HG03342 (cell line): ENCODE data around the gene NRF1.
"Not testable (repeated sequence)": the region's sequence is repeated elsewhere in the genome, so short reads cannot be mapped to it uniquely, and the experiment has no call there.

Experiments
- ATAC-seq: cut with Tn5 transposase; IDR thresholded peaks from one replicate; pipeline ENCODE4 v1.9.1; 2021; ENCODE audit warnings: mild to moderate bottlenecking, moderate library complexity; ENCODE audit not compliant: unreplicated experiment

NRF1 gene

DNA sequence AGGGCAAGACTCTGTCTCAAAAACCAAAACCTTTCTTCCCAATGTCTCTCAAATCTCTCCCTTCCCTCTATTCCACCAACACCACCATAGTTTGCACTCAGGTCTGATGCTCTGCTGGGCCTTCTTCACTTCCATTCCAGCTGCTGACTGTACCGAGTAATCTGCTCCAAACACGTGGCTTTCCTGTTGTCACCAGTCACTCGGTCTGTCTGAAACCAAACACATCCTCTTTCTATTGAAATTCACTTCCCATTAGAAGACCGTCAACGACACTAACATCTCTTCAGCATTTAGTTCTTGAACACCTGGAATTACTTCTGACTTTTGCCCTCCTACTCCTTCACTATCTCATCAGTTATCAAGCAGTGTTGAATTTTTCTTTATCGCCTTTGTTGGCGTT, 4.7 kb upstream of the NRF1 start:
- ATAC-seq, result no peak

DNA sequence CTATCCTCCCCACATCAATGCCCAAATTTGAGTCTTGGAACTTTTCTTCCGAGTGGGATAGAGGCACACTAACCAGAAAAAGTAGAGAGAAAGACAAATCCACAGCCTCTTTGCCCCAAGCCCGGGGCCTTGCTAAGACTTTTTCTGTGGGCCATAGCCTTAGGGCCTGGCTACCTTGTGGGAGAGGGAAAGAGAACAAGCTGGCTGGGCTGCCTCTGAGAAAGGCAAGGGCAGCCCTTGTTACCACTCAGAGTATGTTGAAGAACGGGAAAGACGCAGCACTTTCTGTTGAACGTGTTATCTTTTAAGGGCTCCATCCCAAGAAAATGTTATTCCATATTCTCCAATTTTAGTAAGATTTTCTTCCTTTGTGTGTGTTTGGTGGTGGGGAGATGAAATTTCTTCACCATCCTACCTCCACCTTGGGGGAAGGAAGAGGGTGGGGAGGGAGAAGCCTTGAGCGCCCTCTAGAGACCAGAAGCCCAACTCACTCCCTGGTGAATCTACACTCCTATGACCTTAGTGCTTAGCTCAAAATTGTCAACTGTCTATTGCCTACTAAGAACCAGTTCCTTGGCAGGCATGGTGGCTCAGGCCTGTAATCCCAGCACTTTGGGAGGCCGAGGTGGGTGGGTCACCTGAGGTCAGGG, 3.9 kb upstream of the NRF1 start:
- no peak for ATAC-seq

DNA sequence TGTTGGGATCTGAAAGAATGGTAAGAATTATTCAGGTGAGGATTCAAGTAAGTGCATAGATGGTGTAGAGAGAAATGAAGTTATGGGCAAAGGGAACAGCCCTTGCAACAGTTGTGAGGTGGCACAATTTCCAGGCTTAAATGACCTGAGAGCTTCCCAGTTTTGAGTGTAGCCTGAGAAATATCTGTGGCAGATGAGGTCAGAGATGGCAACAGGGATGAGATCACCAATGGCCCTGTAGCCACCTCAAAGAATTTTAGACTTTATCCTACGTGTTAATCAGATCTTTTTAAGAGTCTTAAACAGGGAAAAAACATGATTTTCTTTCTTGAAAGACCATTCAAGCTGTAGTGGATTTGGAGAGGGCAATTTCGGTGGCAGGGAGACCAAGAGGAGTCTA, 1.9 kb upstream of the NRF1 start:
- no peak for ATAC-seq

DNA sequence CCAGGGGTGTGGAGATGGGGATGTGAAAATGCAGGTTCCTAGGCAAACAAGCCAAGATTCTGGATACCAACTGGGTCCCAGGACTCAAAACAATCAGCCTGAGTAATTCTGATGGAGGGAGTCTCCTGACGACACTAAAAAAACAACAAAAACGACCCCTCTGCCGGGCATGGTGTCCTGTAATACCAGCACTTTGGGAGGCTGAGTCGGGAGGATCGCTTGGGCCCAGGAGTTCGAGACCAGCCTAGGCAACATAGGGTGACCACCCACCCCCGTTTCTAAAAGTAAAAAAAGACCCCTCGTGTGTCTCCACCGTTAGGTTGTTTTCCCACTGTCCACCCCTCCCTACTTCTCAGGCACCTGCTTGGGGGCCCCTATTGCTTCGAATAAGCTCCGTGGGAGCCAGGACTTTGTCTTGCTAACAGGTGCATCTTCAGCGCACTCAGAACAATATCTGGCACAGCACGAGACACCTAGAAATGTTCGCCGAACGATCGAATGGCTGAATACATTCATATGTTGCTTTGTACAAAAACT, 743 bp upstream of the NRF1 start:
- no peak for ATAC-seq

DNA sequence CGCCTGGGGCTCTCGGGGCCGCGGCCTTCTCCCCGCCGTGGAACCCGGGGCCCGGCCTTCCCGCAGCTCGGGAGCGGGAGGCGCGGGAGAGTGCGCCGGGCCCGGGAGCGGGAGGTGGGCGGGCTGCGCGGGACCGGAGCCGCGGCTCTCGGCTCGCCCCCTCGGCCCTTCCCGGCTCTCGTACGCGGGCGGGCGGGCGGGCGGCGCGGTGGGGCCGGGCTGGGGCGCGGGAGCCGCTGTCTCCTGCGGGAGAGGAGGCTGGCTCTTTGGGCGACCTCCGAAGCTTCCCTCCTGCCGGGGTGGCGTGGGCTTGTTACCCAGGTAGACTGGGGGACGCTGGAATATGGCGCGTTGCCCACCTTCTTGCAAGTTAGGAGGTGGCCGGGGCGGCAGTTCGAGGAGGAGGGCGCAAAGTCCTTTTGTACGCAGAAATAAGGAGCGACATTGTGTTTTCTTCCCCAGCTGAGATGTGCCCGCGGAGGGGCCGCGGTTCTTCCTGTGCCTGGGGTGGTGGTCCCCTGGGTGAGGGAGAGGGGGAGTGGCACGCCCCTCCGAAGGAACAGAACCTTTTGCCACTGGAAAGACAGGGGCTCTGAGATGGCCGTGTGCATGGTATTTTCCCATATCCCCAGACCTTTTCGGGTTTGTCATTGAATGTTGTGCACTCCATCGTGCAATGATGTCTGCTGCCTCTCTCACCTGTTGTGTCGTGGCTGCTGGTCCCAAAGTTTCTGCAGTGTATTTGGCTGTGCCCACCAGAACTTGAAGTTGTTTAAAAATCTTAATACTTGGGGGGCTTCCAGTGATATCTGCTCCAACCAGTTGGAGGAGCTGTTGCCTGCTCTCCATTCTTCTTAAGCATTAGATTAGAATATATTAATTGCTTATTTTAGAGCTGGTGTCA, 844 bp downstream of the NRF1 start:
- ATAC-seq, result peak; percentile 21

DNA sequence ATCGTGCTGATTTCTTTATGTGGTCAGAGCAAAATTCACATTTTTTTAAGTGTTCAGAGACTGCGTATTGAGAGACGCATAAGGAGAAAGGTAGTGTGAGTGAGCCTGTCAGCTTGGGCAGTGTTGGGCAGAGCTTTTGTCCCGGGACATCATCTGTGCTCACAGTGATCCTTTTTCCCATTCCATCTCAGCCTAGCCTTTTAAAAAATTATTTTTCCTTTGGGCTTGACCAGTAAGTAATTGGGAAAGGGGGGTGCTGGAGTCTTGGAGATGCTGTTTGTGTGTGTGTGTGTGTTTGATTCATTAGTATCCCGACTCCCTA, 1.5 kb downstream of the NRF1 start:
- ATAC-seq, result no peak

DNA sequence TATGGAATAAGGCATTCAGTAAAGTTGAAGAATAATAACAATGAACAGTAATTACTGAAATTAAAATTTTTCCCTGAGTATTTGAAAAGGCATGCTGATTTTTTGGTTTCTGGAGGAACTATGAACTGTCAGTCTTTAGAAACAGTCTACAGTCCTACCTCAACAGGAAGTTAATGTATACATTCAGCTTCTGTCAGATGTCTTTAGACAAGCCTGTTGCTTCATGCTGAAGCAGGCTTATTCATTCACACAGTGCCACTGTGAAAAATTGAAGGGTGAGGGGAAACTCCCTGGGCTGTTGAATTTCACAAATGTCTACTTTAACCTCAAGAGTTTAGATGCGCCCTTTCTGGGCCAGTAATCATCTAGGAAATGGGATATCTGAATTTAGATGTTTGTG, 3.5 kb downstream of the NRF1 start:
- no peak for ATAC-seq

DNA sequence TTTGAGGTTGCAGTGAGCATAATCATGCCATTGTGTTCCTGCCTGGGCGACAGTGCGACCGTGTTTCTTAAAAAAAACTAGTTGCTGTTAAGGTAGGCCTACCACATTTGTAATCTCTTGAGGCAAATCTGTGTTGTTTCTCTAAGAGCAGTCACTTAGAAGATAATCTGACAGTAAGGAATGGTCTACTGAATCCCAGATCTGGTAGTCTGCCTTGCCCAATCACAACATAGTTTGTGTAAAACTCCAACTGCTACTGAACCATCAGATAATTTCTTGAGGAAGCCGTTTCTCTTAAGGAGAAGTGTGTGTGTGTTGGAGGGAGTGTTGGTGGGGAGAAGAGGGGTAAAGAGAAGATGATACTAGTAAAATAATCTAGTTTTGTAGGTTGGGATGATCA, 5.0 kb downstream of the NRF1 start:
- no peak for ATAC-seq

DNA sequence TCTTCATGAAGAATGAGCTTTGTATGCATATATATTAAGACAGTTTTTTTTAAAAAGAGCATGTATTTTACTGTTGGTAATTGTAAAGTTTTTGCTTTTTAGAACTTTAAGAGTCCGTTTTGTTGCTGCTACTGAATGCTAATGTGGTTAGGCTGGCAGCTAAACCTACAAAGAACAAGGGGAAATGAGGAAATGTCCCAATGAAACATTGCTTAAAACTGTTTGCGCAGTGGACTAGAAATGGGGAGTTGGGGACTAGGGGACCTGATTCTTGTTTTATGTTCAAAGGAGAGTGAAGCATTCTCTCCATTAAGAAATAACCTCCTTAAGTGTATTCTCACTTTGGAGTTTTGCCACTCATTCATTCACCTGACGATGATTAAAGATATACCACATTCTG, 5.7 kb downstream of the NRF1 start:
- ATAC-seq, result no peak

DNA sequence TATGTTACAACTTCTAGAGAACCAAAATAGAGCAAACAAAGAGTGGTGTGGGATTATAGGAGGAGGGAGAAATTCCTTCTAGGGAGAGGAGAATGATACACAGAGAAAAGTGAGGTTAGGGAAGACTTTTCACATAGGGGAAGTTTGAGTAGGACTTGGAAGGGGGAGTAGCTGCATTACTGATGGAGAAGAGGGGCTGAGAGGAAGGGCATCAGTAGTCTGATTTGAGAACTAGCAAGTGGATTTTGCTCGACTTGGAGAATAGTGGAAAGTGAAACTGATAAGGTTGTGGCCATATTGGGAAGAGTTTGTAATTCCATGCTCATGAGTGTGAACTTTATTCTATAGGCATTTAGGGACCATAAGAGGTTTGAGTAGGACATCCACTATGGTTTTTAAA, 6.1 kb downstream of the NRF1 start:
- ATAC-seq, result no peak

DNA sequence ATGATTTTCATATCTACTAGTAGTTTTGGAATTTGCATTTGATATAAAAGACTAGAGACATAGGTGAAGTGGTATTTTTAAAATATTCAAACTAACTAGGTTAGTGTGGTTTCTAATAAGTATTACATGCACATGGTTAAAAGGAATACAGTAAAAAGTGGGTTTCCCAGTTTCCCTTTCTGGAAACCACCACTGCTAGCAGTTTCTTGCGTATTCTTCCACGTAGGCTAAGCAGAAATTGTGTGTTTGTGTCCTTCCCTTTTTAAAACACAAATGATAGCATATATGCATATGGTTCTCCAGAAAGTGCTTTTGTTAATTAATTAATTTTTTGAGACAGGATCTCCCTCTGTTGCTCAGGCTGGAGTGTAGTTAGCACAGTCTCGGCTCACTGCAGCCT, 15.4 kb downstream of the NRF1 start:
- no peak for ATAC-seq

DNA sequence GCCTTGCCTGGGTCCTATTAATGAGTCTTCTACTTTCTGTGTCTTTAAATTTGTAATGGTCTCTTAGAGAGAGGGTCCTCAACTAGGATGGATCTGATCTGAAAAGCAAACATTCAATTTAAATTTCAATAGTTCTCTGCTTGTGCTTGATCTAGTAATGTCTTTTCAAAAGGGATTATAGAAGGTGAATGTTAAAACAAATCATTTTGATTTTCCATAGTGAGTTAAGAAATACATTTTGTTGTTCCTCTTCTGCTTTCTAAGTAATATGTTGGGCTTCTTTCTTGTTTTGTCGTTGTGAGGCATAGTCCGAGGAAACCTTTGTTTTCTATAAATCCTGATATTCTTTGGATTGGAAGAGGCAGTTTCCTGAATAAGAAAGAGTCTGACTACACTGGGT, 18.8 kb downstream of the NRF1 start:
- no peak for ATAC-seq

DNA sequence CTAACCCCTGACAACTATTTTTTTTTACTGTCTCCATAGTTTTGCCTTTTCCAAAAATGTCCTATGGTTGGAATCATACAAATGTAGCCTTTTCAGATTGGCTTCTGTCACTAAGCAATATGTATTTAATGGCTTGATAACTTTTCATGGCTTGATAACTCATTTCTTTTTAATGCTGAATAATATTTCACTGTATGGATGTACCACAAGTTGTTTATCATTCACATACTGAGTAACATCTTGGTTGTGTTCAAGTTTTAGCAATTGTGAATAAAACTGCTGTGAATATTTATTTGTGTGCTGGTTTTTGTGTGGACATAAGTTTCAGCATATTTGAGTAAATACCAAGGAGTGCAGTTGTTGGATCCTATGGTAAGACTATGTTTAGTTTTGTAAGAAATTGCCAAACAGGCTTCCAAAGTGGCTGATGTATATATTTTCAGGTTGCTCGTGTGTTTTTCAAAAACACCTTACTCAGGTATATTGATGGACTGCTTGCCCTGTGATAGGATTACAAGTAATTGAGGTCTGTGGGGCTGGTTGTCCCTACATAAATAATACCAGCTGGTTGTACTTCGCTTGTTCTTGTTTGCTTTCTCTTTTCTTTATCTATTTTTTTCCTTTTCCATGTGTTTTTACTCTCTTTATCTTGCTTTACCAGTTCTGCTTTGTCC, 23.0 kb downstream of the NRF1 start:
- ATAC-seq, result no peak

DNA sequence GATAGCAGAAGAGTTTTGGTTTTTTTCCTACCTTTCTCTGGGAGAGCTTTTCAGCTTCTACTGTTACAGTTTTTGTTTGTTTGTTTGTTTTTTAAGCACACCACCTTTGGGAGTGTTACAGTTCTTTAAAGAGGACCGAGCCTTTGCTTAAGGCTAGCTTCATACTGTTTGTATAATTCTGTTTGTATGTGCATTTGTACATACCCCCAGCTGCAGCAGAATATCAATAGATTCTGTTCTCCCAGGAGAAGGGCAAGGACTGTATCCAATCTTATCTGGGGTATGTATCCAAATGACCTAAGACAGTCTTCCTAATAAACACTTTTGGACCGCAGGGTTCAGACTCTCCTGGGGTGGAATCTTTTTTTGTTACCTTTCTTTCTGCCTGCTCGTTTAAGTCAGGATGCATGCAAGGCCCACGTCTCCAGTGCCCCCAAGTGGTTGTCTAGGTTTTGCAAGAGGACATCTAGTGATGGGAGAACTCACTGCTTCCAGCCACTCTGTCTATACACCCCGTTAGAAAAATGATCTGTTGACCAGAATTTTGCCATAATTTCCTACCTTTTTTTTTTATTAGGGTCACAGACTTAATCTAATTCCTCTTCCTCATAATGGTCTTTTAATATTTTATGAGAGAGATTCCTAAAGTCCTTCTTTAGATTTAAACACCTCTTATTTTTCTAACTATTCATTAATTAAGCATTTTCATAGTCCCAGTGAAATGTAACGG, 23.9 kb downstream of the NRF1 start:
- peak; percentile 82 for ATAC-seq

DNA sequence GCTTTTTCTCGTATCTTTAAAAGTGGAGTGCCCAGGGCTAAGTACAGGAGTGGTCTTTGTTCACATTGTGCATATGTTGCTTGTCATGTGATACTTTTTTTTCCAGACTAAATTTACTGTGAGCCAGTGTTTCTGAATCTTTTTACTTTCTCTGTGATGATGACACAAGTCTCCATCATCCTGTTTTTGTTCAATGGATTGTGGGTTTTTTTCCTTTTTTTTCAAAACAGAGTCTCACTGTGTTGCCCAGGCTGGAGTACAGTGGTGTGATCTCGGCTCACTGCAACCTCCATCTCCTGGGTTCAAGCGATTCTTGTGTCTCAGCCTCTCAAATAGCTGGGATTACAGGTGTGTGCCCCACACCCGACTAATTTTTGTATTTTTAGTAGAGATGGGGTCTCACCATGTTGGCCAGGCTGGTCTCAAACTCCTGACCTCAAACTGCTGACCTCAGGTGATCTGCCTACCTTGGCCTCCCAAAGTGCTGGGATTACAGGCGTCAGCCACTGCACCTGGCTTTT, 24.6 kb downstream of the NRF1 start:
- ATAC-seq, result not testable (repeated sequence)

DNA sequence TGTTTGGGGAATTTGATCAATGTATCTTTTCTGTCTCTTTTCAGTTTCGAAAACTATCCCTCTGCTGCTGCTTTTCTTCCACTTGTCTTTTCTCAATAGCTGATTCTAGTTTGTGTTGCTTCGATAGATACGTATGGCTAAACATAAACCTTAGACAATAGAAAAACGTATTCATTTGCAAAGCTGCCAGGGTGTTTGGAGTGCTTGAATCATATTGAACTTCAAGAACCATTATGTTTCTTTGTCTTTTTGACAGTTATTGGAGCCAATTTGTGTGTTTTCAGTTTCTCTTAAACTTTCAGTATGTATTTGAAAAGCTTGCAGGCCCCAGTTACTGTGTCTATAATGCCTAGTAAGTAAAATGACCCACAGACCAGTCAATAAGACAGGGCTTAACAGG, 25.1 kb downstream of the NRF1 start:
- no peak for ATAC-seq

DNA sequence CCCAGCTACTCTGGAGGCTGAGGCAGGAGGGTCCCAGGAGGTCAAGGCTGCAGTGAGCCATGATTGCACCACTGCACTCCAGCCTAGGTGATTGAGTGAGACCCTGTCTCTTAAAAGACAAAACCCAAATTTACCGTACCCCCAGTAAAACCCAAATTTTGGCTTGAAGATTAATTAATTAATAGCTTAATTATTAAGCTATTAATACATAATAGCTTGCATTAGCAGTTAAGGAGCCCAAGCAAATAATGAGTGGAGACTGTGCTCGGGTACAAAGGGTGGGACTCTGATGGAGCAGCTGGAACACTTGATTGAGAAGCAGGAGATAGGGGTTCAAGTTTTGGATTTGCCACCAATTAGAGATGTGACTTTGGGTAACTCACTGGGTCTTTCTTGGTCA, 28.9 kb downstream of the NRF1 start:
- ATAC-seq, result no peak

DNA sequence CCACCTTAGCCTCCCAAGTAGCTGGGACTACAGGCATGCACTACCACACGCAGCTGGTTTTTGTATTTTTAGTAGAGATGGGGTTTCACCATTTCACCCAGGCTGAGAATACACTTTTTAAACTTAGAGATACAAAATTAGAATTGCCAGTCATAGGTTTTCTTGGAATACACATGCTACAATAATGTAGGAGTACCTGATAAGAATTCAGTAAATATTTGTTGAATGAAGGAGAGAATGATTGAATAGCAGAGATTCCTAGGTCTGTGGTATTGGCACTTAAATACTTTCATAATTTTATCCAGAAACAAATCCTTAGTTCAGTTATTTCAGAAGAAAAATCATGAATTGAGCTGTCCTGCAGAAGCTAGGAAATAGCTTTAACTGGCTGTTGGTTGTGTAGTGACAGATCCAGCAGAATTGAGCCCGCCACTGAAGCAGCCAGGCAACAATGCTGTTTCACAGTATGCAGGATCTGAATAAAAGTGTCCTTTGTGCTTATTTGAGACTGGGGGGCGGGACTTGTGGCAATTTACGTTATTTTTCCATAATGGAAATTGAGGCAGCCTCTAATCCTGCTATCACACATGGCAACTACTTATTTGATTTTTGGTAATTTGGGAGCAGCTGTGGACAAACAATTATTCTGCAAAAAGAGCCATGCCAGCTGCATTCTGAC, 31.5 kb downstream of the NRF1 start:
- ATAC-seq, result no peak

DNA sequence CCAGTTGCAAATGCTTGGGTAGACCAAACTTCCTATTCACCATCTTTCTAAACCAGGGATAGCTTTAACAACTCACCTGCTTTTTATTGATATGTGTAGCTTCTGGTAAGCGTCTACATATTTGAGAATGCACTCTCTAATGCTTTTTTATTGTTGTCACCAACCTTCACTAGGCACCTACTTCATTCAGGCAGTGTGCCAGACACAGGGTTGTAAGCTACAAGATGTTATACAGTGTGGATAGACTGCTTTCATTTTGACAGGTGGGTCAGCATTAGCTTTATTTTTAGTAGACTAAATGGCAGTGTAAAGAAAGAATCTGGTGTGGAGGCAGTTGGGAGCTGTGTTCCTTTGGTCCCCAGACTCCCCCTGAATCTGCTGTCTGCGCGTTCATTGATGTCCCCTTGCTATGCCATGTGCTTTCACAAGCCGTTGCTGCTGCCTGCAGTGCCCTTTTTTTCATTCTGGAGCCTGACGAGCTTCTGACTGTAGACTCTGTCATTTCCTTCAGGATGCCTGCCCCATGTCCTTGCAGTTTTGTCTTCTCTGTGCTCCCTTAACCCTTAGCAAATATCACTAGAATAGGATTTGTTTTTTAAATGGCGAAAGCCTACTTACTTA, 32.1 kb downstream of the NRF1 start:
- no peak for ATAC-seq

DNA sequence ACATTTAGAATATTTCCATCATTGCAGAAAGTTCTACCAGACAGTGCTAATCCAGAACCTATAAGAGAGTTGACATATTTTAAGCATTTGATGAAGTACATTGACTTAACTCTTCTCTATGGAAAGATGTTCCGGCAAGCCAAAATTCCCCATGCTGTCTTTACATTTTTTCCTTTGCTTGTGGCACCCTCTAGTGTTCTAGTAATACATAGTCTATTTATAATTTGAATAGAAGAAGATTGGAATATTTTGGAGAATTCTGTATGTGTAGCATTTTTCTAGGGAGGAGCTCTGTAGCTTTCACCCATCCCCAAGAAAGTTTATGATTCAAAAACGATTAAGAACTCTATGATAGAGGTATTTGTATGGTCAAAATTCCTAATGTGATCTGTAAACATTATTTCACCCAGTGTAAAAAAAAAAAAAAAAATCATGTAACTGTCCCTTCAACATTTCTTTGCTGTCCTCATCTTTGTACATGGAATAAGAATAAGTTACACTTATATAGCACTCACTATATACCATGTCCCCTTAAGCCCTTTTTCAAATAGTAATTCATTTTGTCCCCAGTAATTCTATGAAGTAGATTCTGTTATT, 33.2 kb downstream of the NRF1 start:
- no peak for ATAC-seq
